Sigmoid colon (tissue), 7 donors: Measurements from ENCODE around the gene SLC29A2. TPM values are rescaled to one million over a fixed set of nuclear protein-coding genes. Genes with fewer than 3 reads are reported as not detected.

Source experiments
- DNase-seq: peaks from one replicate; pipeline ENCODE4 v3.0.0-alpha.2; 2019
- H3K27ac ChIP-seq, 4 donors: fragments of 200-600 bp; sonication (generic); one replicate each; pipeline ENCODE4 v1.5.1; 2016 to 2019; ENCODE audit warnings: mild to moderate bottlenecking in 1 of 4
- H3K27me3 ChIP-seq, 3 donors: fragments of 200-600 bp; sonication (generic); one replicate each; pipeline ENCODE4 v1.5.1; 2019; ENCODE audit warnings: mild to moderate bottlenecking in 1 of 3
- H3K36me3 ChIP-seq, 4 donors: fragments of 200-600 bp; sonication (generic); one replicate each; pipeline ENCODE4 v1.5.1; 2016 to 2019
- H3K4me1 ChIP-seq, 4 donors: fragments of 200-600 bp; sonication (generic); one replicate each; pipeline ENCODE4 v1.5.1; 2017 to 2019
- H3K4me3 ChIP-seq, 4 donors: fragments of 200-600 bp; sonication (generic); one replicate each; pipeline ENCODE4 v1.5.1; 2017 to 2019; ENCODE audit warnings: mild to moderate bottlenecking in 2 of 4, moderate library complexity in 1 of 4
- H3K9me3 ChIP-seq, 4 donors: fragments of 200-600 bp in 3 of 4; sonication (generic) in 3 of 4; one replicate each; pipeline versions ENCODE4 v1.5.1 to v1.6.1; 2013 to 2019
- CTCF ChIP-seq, 4 experiments: fragments of 450-650 bp in 3 of 4; fragments of 200-600 bp in 1 of 4; IDR thresholded peaks; one replicate each; pipeline ENCODE4 v1.5.1; 2016 to 2019; ENCODE audit warnings: antibody characterized with exemption in 4 of 4, mild to moderate bottlenecking in 3 of 4, moderate library complexity in 2 of 4
- EP300 ChIP-seq, 4 donors: sonication (generic); formaldehyde crosslinking; IDR thresholded peaks; one replicate each; pipeline ENCODE4 v1.6.1; 2017; ENCODE audit warnings: antibody characterized with exemption in 4 of 4
- POLR2A ChIP-seq, 2 donors: fragments of 450-650 bp; IDR thresholded peaks; one replicate each; pipeline ENCODE4 v1.6.1; 2016; ENCODE audit warnings: antibody characterized with exemption in 2 of 2, mild to moderate bottlenecking in 2 of 2, moderate library complexity in 2 of 2
- POLR2AphosphoS5 ChIP-seq, 4 donors: sonication (generic); formaldehyde crosslinking; IDR thresholded peaks; one replicate each; pipeline ENCODE4 v1.6.1; 2017; ENCODE audit warnings: antibody characterized with exemption in 4 of 4
- WGBS, 2 donors: extraction: QIAGEN DNeasy Blood & Tissue Kit; methylation state at CpG; one replicate each; pipeline ENCODE4 v1.1.7; 2013; 5-methylcytosine and 5-hydroxymethylcytosine counted together
- intact Hi-C: fragments of 100-400 bp; cut with DNase I; formaldehyde crosslinking; loops from one replicate; pipeline ENCODE4 v1.15.1; 2023
- polyA plus RNA-seq, 3 donors: library from polyadenylated mRNA; stranded (reverse); fragments of 200-250 nt; gene quantifications; one replicate each; pipeline ENCODE4 v1.2.3, GENCODE V29; 2013
- total RNA-seq, 4 donors: library from RNA; depleted of rRNA; stranded (reverse); fragments of >200 nt; gene quantifications; one replicate each; pipeline ENCODE4 v1.1.0, GENCODE V29; 2016
- donor health status: healthy with polysubstance abuse.
- donor health status: Bipolar disorder and iron deficiency.
- donor health status: healthy.

The SLC29A2 gene
- total and polyA plus RNA-seq, 7 donors, result 0.41 to 28.0 (median 0.99) TPM

- WGBS, 2 donors, result 16 to 18% methylated on average over 22 of the region's 22 CpGs
- Histone ChIP-seq H3K9me3 (no peaks in the 10 kb centered on the region), H3K27me3 (no peaks in the 10 kb centered on the region), H3K4me3 (peak within 1 kb of the TSS; percentile 29 to 64 (median 56)), H3K36me3 (peaks cover 9 to 60% (median 27%) of the 10 kb centered on the region in 4 donors), H3K4me1 (peaks cover 0 to 29% (median 25%) of the 10 kb centered on the region in 4 donors), H3K27ac (peak within 1 kb of the TSS; percentile 57 to 72 (median 68))
- intact Hi-C loops, result no loop called here
- peak; percentile 83 for DNase-seq
- TF ChIP-seq POLR2AphosphoS5 (IDR thresholded peaks at IDR 0.05), result peak in 3 of 4 donors; percentile 26 to 61 (median 39)
- peak in 1 of 4 experiments; percentile 33 for TF ChIP-seq CTCF (IDR thresholded peaks at IDR 0.05)
- no peak for TF ChIP-seq EP300 (IDR thresholded peaks at IDR 0.05)
These were observed 35.1 kb downstream of the SLC29A2 start, which contains the start of gene RIN1 for GRCh38 chr11:66336234-66337102. Gene RIN1 (minus strand): TSS chr11:66336434. CDS start chr11:66336402, 32 bp downstream.

- peak overlapping the region; percentile 29 to 64 (median 56) for H3K4me3 ChIP-seq
- H3K9me3 ChIP-seq, result no peaks in the 10 kb centered on the region
- intact Hi-C loops, result no loop called here
- TF ChIP-seq POLR2AphosphoS5 (IDR thresholded peaks at IDR 0.05), result no peak
- TF ChIP-seq CTCF (IDR thresholded peaks at IDR 0.05), result no peak
- TF ChIP-seq POLR2A (IDR thresholded peaks at IDR 0.05), result no peak
- no peak for TF ChIP-seq EP300 (IDR thresholded peaks at IDR 0.05)
- no peaks in the 10 kb centered on the region for H3K27me3 ChIP-seq
- H3K36me3 ChIP-seq, result peaks cover 3 to 52% (median 20%) of the 10 kb centered on the region in 4 donors
- WGBS, 2 donors, result 7 to 13% methylated on average over 35 of the region's 35 CpGs
- DNase-seq, result peak; percentile 71
- H3K4me1 ChIP-seq, result peaks cover 0 to 29% (median 25%) of the 10 kb centered on the region in 4 donors
- H3K27ac ChIP-seq, result peak overlapping the region; percentile 57 to 72 (median 68)
These were observed 35.9 kb downstream of the SLC29A2 start for GRCh38 chr11:66335531-66336233.

- intact Hi-C loops, result no loop called here
- H3K27me3 ChIP-seq, result no peaks in the 10 kb centered on the region
- H3K4me3 ChIP-seq, result peak overlapping the region in 2 of 4 donors; percentile 62 to 64
- WGBS, 2 donors, result 88 to 91% methylated on average over 42 of the region's 42 CpGs
- peaks cover 0 to 44% (median 12%) of the 10 kb centered on the region in 4 donors for H3K36me3 ChIP-seq
- DNase-seq, result peak; percentile 68
- peaks cover 0 to 29% (median 25%) of the 10 kb centered on the region in 4 donors for H3K4me1 ChIP-seq
- no peaks in the 10 kb centered on the region for H3K9me3 ChIP-seq
- TF ChIP-seq POLR2A (IDR thresholded peaks at IDR 0.05) (no peak), EP300 (IDR thresholded peaks at IDR 0.05) (no peak), POLR2AphosphoS5 (IDR thresholded peaks at IDR 0.05) (no peak), CTCF (IDR thresholded peaks at IDR 0.05) (no peak)
- no peak overlapping the region for H3K27ac ChIP-seq
These were observed 36.7 kb downstream of the SLC29A2 start for GRCh38 chr11:66334605-66335442.

- no peak for DNase-seq
- intact Hi-C loops, result no loop called here
- no peak overlapping the region for H3K27ac ChIP-seq
- H3K9me3 ChIP-seq, result no peaks in the 10 kb centered on the region
- TF ChIP-seq POLR2A (IDR thresholded peaks at IDR 0.05) (no peak), POLR2AphosphoS5 (IDR thresholded peaks at IDR 0.05) (no peak), EP300 (IDR thresholded peaks at IDR 0.05) (no peak), CTCF (IDR thresholded peaks at IDR 0.05) (no peak)
- H3K36me3 ChIP-seq, result peaks cover 0 to 36% (median 7%) of the 10 kb centered on the region in 4 donors
- H3K4me1 ChIP-seq, result peaks cover 0 to 29% (median 26%) of the 10 kb centered on the region in 4 donors
- WGBS, 2 donors, result 90 to 92% methylated on average over 29 of the region's 29 CpGs
- no peaks in the 10 kb centered on the region for H3K27me3 ChIP-seq
- no peak overlapping the region for H3K4me3 ChIP-seq
These were observed 37.5 kb downstream of the SLC29A2 start for GRCh38 chr11:66333896-66334604.
